ENCODE results near the gene CLIC3.

DNA sequence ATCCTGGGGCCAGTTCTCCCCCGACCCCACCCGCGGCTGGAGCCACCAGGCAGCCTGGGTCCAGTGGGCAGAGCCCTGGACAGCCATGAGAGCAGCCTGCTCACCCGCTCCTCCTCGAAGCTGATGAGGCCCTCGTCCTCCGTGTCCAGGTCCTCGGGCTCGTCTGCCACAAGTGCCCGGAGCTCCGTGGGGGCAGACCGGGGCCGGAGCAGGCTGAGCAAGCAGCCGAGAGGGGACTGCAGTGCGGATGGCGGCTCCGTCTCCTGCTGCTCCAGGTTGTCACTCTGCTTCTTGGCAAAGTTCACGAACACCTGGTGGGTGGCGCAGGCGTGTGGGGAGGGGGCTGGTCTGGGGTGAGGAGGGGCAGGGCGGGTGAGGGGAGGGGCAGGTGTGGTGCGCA lies 11.9 kb upstream of the CLIC3 start:
- TF ChIP-seq EZH2 (IDR thresholded peaks at IDR 0.05; ENCODE audit: insufficient read depth, poor library complexity, severe bottlenecking) (no peak), EZH2phosphoT487 (IDR thresholded peaks at IDR 0.05; ENCODE audit: insufficient read depth, low read depth) (no peak)
